ENCODE results near the gene IZUMO3.

IZUMO3 gene

GRCh38 chr9:24561957-24562356, 16.3 kb upstream of the IZUMO3 start:
- no peaks in the 10 kb centered on the region for H3K79me2 ChIP-seq (ENCODE audit: insufficient read depth, low read length)
- H3K36me3 ChIP-seq (ENCODE audit: insufficient read depth, low read length) = no peaks in the 10 kb centered on the region
- no peak overlapping the region for H3K4me3 ChIP-seq (ENCODE audit: low read depth in 1 of 2, low read length in 2 of 2)
- H3K4me1 ChIP-seq (ENCODE audit: insufficient read depth, low read length) = no peaks in the 10 kb centered on the region
- H3K27me3 ChIP-seq (ENCODE audit: insufficient read depth, low read length, poor library complexity) = no peaks in the 10 kb centered on the region
- TF ChIP-seq EZH2 (IDR thresholded peaks at IDR 0.05; ENCODE audit: borderline replicate concordance, low read depth, low read length, severe bottlenecking) = no peak
- TF ChIP-seq, protein P1, sequence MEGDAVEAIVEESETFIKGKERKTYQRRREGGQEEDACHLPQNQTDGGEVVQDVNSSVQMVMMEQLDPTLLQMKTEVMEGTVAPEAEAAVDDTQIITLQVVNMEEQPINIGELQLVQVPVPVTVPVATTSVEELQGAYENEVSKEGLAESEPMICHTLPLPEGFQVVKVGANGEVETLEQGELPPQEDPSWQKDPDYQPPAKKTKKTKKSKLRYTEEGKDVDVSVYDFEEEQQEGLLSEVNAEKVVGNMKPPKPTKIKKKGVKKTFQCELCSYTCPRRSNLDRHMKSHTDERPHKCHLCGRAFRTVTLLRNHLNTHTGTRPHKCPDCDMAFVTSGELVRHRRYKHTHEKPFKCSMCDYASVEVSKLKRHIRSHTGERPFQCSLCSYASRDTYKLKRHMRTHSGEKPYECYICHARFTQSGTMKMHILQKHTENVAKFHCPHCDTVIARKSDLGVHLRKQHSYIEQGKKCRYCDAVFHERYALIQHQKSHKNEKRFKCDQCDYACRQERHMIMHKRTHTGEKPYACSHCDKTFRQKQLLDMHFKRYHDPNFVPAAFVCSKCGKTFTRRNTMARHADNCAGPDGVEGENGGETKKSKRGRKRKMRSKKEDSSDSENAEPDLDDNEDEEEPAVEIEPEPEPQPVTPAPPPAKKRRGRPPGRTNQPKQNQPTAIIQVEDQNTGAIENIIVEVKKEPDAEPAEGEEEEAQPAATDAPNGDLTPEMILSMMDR (IDR thresholded peaks at IDR 0.05; ENCODE audit: borderline replicate concordance, extremely low read depth, low read length, poor library complexity, severe bottlenecking) = no peak
- no peaks in the 10 kb centered on the region for H3K9me3 ChIP-seq (ENCODE audit: insufficient read depth, low read length, severe bottlenecking)
- H3K27ac ChIP-seq (ENCODE audit: low read length) = no peak overlapping the region
- H2AFZ ChIP-seq (ENCODE audit: low read depth, low read length) = no peak overlapping the region
- no peak overlapping the region for H3K9ac ChIP-seq (ENCODE audit: low read depth, low read length)
- DNase-seq (no peak), ATAC-seq (ENCODE audit: insufficient read depth, low read depth) (no peak)
- no peaks in the 10 kb centered on the region for H4K20me1 ChIP-seq (ENCODE audit: insufficient read depth, low read length)
- no peak overlapping the region for H3K4me2 ChIP-seq (ENCODE audit: insufficient read depth, low read length)

GRCh38 chr9:24553183-24553552, 7.5 kb upstream of the IZUMO3 start:
- no peak for DNase-seq
- no peaks in the 10 kb centered on the region for H3K4me1 ChIP-seq (ENCODE audit: insufficient read depth, low read length)
- H3K4me3 ChIP-seq (ENCODE audit: low read depth in 1 of 2, low read length in 2 of 2) = no peak overlapping the region
- H3K27ac ChIP-seq (ENCODE audit: low read length) = no peak overlapping the region
- H3K9ac ChIP-seq (ENCODE audit: low read depth, low read length) = no peak overlapping the region
- no peaks in the 10 kb centered on the region for H3K79me2 ChIP-seq (ENCODE audit: insufficient read depth, low read length)
- H4K20me1 ChIP-seq (ENCODE audit: insufficient read depth, low read length) = no peaks in the 10 kb centered on the region
- H3K9me3 ChIP-seq (ENCODE audit: insufficient read depth, low read length, severe bottlenecking) = no peaks in the 10 kb centered on the region
- no peak for ATAC-seq (ENCODE audit: insufficient read depth, low read depth)
- TF ChIP-seq, protein P1 (IDR thresholded peaks at IDR 0.05; ENCODE audit: borderline replicate concordance, extremely low read depth, low read length, poor library complexity, severe bottlenecking) = no peak
- TF ChIP-seq EZH2 (IDR thresholded peaks at IDR 0.05; ENCODE audit: borderline replicate concordance, low read depth, low read length, severe bottlenecking) = no peak
- no peak overlapping the region for H2AFZ ChIP-seq (ENCODE audit: low read depth, low read length)
- H3K36me3 ChIP-seq (ENCODE audit: insufficient read depth, low read length) = no peaks in the 10 kb centered on the region
- H3K4me2 ChIP-seq (ENCODE audit: insufficient read depth, low read length) = no peak overlapping the region
- no peaks in the 10 kb centered on the region for H3K27me3 ChIP-seq (ENCODE audit: insufficient read depth, low read length, poor library complexity)

DNA sequence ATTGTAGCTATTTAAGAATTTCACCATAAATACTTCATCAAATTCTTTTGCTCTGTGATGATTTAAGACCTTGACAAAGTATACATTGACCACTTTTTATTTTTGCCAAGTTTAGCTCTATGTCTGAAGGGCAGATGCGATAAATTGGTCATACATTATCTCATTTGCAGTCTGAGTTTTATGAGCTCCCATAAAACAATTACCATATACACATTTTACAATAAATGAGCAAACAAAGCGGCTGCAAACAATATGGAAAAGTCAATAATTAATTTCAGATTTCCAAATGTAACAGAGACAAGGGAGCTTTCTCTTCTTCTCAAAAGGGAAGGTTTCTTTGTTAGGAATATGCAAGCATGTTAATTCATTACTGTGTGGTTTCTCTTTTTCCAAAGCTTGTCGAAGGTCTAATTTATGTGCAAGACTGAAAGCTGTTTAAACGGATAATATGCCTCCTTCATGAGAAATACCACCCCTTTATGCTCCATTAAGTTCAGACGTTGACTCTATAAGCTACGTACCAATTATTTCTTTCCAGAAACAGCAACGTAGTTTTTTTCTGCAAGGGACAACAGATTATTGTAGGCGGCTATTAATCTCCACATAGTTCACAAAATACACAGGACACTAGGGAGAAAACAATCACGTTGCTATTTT, 7.0 kb upstream of the IZUMO3 start:
- Histone ChIP-seq H3K4me1 (ENCODE audit: insufficient read depth, low read length) (no peaks in the 10 kb centered on the region), H4K20me1 (ENCODE audit: insufficient read depth, low read length) (no peaks in the 10 kb centered on the region), H3K4me3 (ENCODE audit: low read depth in 1 of 2, low read length in 2 of 2) (no peak overlapping the region), H3K27me3 (ENCODE audit: insufficient read depth, low read length, poor library complexity) (no peaks in the 10 kb centered on the region), H3K9me3 (ENCODE audit: insufficient read depth, low read length, severe bottlenecking) (no peaks in the 10 kb centered on the region), H3K36me3 (ENCODE audit: insufficient read depth, low read length) (no peaks in the 10 kb centered on the region), H3K79me2 (ENCODE audit: insufficient read depth, low read length) (no peaks in the 10 kb centered on the region), H3K9ac (ENCODE audit: low read depth, low read length) (no peak overlapping the region), H2AFZ (ENCODE audit: low read depth, low read length) (no peak overlapping the region), H3K27ac (ENCODE audit: low read length) (no peak overlapping the region), H3K4me2 (ENCODE audit: insufficient read depth, low read length) (no peak overlapping the region)
- ATAC-seq (ENCODE audit: insufficient read depth, low read depth) = no peak
- no peak for DNase-seq
- no peak for TF ChIP-seq EZH2 (IDR thresholded peaks at IDR 0.05; ENCODE audit: borderline replicate concordance, low read depth, low read length, severe bottlenecking)
- TF ChIP-seq, protein P1 (IDR thresholded peaks at IDR 0.05; ENCODE audit: borderline replicate concordance, extremely low read depth, low read length, poor library complexity, severe bottlenecking) = no peak
